OCI-LY1 (cell line): ENCODE results near the gene FAS.

Experiments
- EZH2 ChIP-seq: fragments of 200-600 bp; sonication (generic), shearing (Covaris generic); IDR thresholded peaks from 2 replicates; pipeline ENCODE4 v1.8.0; 2017; ENCODE audit warnings: borderline replicate concordance, mixed run types, mild to moderate bottlenecking, antibody characterized with exemption, low read length, moderate library complexity, mixed read lengths
- TF ChIP-seq, protein P1 (sequence below): fragments of 200-600 bp; sonication (generic), shearing (Covaris generic); IDR thresholded peaks from 2 replicates; pipeline ENCODE4 v1.5.1; 2017; ENCODE audit warnings: mild to moderate bottlenecking, antibody characterized with exemption, low read length, moderate library complexity, mixed read lengths

DNA sequence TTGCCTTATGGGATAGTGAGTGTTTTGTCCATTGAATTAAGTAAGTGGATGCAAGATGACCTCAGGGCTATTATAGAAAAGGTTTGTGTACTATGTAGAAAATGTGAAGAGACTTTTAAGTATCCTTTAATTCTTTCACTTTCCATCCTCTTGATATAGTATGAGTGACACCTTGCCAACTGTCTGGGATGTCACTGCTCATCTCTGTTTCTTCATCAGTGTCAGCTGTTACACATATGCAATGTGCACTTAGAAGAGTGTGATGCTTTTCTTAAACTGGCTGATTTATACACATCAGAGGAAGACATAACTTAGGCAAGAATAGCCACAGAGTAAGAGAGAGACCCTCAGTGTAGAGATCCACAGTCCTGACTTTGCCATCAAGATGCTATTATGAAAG lies 29.3 kb upstream of the FAS start:
- TF ChIP-seq, protein P1, sequence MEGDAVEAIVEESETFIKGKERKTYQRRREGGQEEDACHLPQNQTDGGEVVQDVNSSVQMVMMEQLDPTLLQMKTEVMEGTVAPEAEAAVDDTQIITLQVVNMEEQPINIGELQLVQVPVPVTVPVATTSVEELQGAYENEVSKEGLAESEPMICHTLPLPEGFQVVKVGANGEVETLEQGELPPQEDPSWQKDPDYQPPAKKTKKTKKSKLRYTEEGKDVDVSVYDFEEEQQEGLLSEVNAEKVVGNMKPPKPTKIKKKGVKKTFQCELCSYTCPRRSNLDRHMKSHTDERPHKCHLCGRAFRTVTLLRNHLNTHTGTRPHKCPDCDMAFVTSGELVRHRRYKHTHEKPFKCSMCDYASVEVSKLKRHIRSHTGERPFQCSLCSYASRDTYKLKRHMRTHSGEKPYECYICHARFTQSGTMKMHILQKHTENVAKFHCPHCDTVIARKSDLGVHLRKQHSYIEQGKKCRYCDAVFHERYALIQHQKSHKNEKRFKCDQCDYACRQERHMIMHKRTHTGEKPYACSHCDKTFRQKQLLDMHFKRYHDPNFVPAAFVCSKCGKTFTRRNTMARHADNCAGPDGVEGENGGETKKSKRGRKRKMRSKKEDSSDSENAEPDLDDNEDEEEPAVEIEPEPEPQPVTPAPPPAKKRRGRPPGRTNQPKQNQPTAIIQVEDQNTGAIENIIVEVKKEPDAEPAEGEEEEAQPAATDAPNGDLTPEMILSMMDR: no peak
- no peak for TF ChIP-seq EZH2
